Measurements from ENCODE around the gene IFRD1. TPM values are rescaled to one million over a fixed set of nuclear protein-coding genes. Genes with fewer than 3 reads are reported as not detected.
"Not testable (repeated sequence)": the region's sequence is repeated elsewhere in the genome, so short reads cannot be mapped to it uniquely, and the experiment has no call there.

IFRD1 gene
- total RNA-seq, 1 experiment from 2014 or later, result 89.6 TPM

GRCh38 chr7:112504093-112504695 is 53.9 kb downstream of the IFRD1 start:
- Histone ChIP-seq H3K9me3 (replicated peaks) (no peaks in the 10 kb centered on the region), H3K27ac (no peak overlapping the region), H3K4me1 (replicated peaks) (no peaks in the 10 kb centered on the region), H3K27me3 (replicated peaks) (no peaks in the 10 kb centered on the region), H3K4me3 (no peak overlapping the region), H3K36me3 (no peaks in the 10 kb centered on the region)
- DNase-seq (ENCODE audit: low read depth in 1 of 2, low spot score in 2 of 2), result no peak

- Histone ChIP-seq H3K27ac (no peak overlapping the region), H3K9me3 (replicated peaks) (no peaks in the 10 kb centered on the region), H3K4me1 (replicated peaks) (no peaks in the 10 kb centered on the region; the same call in 1 of the 2 replicates), H3K36me3 (no peaks in the 10 kb centered on the region), H3K27me3 (replicated peaks) (no peaks in the 10 kb centered on the region), H3K4me3 (no peak overlapping the region)
- DNase-seq (ENCODE audit: low read depth in 1 of 2, low spot score in 2 of 2), result no peak
These were observed 55.2 kb downstream of the IFRD1 start for GRCh38 chr7:112505495-112505894.

- no peaks in the 10 kb centered on the region for H3K9me3 ChIP-seq (replicated peaks)
- H3K4me3 ChIP-seq, result no peak overlapping the region
- no peaks in the 10 kb centered on the region for H3K36me3 ChIP-seq
- H3K27ac ChIP-seq, result no peak overlapping the region
- no peaks in the 10 kb centered on the region; the same call in 1 of the 2 replicates for H3K4me1 ChIP-seq (replicated peaks)
- DNase-seq (ENCODE audit: low read depth in 1 of 2, low spot score in 2 of 2), result no peak
- H3K27me3 ChIP-seq (replicated peaks), result no peaks in the 10 kb centered on the region
These were observed 58.1 kb downstream of the IFRD1 start for GRCh38 chr7:112508404-112508803.

- Histone ChIP-seq H3K4me1 (replicated peaks) (no peaks in the 10 kb centered on the region; the same call in 1 of the 2 replicates), H3K27me3 (replicated peaks) (no peaks in the 10 kb centered on the region), H3K36me3 (no peaks in the 10 kb centered on the region), H3K4me3 (no peak overlapping the region), H3K27ac (no peak overlapping the region), H3K9me3 (replicated peaks) (no peaks in the 10 kb centered on the region)
- DNase-seq (ENCODE audit: low read depth in 1 of 2, low spot score in 2 of 2), result no peak
These were observed 59.1 kb downstream of the IFRD1 start for GRCh38 chr7:112509402-112509801.

GRCh38 chr7:112510001-112510742 is 59.9 kb downstream of the IFRD1 start:
- H3K4me3 ChIP-seq, result no peak overlapping the region

GRCh38 chr7:112510743-112511110 is 60.5 kb downstream of the IFRD1 start:
- DNase-seq (ENCODE audit: low read depth in 1 of 2, low spot score in 2 of 2), result no peak
- Histone ChIP-seq H3K36me3 (no peaks in the 10 kb centered on the region), H3K27ac (no peak overlapping the region), H3K9me3 (replicated peaks) (no peaks in the 10 kb centered on the region), H3K4me3 (no peak overlapping the region), H3K27me3 (replicated peaks) (no peaks in the 10 kb centered on the region), H3K4me1 (replicated peaks) (no peaks in the 10 kb centered on the region; the same call in 1 of the 2 replicates)

More at GRCh38 chr7:112510001-112510742, 59.9 kb downstream of the IFRD1 start:
- Histone ChIP-seq H3K36me3 (no peaks in the 10 kb centered on the region), H3K27ac (no peak overlapping the region), H3K27me3 (replicated peaks) (no peaks in the 10 kb centered on the region), H3K9me3 (replicated peaks) (no peaks in the 10 kb centered on the region), H3K4me1 (replicated peaks) (no peaks in the 10 kb centered on the region; the same call in 1 of the 2 replicates)
- peak in 1 of 2 experiments; percentile 14 for DNase-seq (ENCODE audit: low read depth in 1 of 2, low spot score in 2 of 2)

GRCh38 chr7:112511451-112512202 is 61.4 kb downstream of the IFRD1 start:
- DNase-seq (ENCODE audit: low read depth in 1 of 2, low spot score in 2 of 2), result no peak
- Histone ChIP-seq H3K4me1 (replicated peaks) (no peaks in the 10 kb centered on the region; the same call in 1 of the 2 replicates), H3K36me3 (no peaks in the 10 kb centered on the region), H3K27me3 (replicated peaks) (no peaks in the 10 kb centered on the region), H3K9me3 (replicated peaks) (no peaks in the 10 kb centered on the region), H3K4me3 (no peak overlapping the region), H3K27ac (no peak overlapping the region)

GRCh38 chr7:112512451-112513210 is 62.4 kb downstream of the IFRD1 start:
- Histone ChIP-seq H3K4me3 (no peak overlapping the region), H3K27me3 (replicated peaks) (no peaks in the 10 kb centered on the region), H3K27ac (no peak overlapping the region), H3K4me1 (replicated peaks) (no peaks in the 10 kb centered on the region; the same call in 1 of the 2 replicates), H3K36me3 (no peaks in the 10 kb centered on the region), H3K9me3 (replicated peaks) (no peaks in the 10 kb centered on the region)
- no peak for DNase-seq (ENCODE audit: low read depth in 1 of 2, low spot score in 2 of 2)

GRCh38 chr7:112515989-112516388 is 65.7 kb downstream of the IFRD1 start:
- Histone ChIP-seq H3K36me3 (no peaks in the 10 kb centered on the region), H3K4me1 (replicated peaks) (no peaks in the 10 kb centered on the region), H3K27ac (no peak overlapping the region), H3K4me3 (no peak overlapping the region), H3K27me3 (replicated peaks) (no peaks in the 10 kb centered on the region), H3K9me3 (replicated peaks) (no peaks in the 10 kb centered on the region)
- no peak for DNase-seq (ENCODE audit: low read depth in 1 of 2, low spot score in 2 of 2)

GRCh38 chr7:112516418-112516817 is 66.2 kb downstream of the IFRD1 start:
- not testable (repeated sequence) for H3K4me1 ChIP-seq (replicated peaks); H3K36me3 ChIP-seq; H3K9me3 ChIP-seq (replicated peaks); DNase-seq (ENCODE audit: low read depth in 1 of 2, low spot score in 2 of 2); H3K27me3 ChIP-seq (replicated peaks); H3K4me3 ChIP-seq; H3K27ac ChIP-seq

GRCh38 chr7:112517487-112517886 is 67.2 kb downstream of the IFRD1 start:
- no peak overlapping the region for H3K4me3 ChIP-seq
- no peak for DNase-seq (ENCODE audit: low read depth in 1 of 2, low spot score in 2 of 2)
- H3K27me3 ChIP-seq (replicated peaks), result no peaks in the 10 kb centered on the region; the same call in 1 of the 2 replicates
- no peaks in the 10 kb centered on the region for H3K4me1 ChIP-seq (replicated peaks)
- no peaks in the 10 kb centered on the region for H3K36me3 ChIP-seq
- no peaks in the 10 kb centered on the region for H3K9me3 ChIP-seq (replicated peaks)
- no peak overlapping the region for H3K27ac ChIP-seq

GRCh38 chr7:112520787-112521186 is 70.5 kb downstream of the IFRD1 start:
- Histone ChIP-seq H3K9me3 (replicated peaks) (no peaks in the 10 kb centered on the region), H3K27ac (no peak overlapping the region), H3K27me3 (replicated peaks) (no peaks in the 10 kb centered on the region; the same call in 1 of the 2 replicates), H3K4me3 (no peak overlapping the region), H3K36me3 (no peaks in the 10 kb centered on the region), H3K4me1 (replicated peaks) (no peaks in the 10 kb centered on the region)
- DNase-seq (ENCODE audit: low read depth in 1 of 2, low spot score in 2 of 2), result no peak

GRCh38 chr7:112521942-112522341 is 71.7 kb downstream of the IFRD1 start:
- Histone ChIP-seq H3K36me3 (no peaks in the 10 kb centered on the region), H3K27me3 (replicated peaks) (no peaks in the 10 kb centered on the region; the same call in 1 of the 2 replicates), H3K4me3 (no peak overlapping the region), H3K27ac (no peak overlapping the region), H3K4me1 (replicated peaks) (no peaks in the 10 kb centered on the region), H3K9me3 (replicated peaks) (no peaks in the 10 kb centered on the region)
- DNase-seq (ENCODE audit: low read depth in 1 of 2, low spot score in 2 of 2), result no peak

Measured in SJSA1 (cell line).